ENCODE measurements around the gene SLC35F1. TPM values are rescaled to one million over a fixed set of nuclear protein-coding genes. Genes with fewer than 3 reads are reported as not detected.

SLC35F1 gene
- total RNA-seq, 1 donor from 2014 or later: 0.30 TPM

- H3K27ac ChIP-seq: no peak overlapping the region
- no peaks in the 10 kb centered on the region for H3K9me3 ChIP-seq
- H3K4me3 ChIP-seq: no peak overlapping the region
- H3K4me1 ChIP-seq: no peaks in the 10 kb centered on the region
- no peaks in the 10 kb centered on the region for H3K36me3 ChIP-seq
- DNase-seq: no peak
- no peaks in the 10 kb centered on the region for H3K27me3 ChIP-seq (ENCODE audit: low read depth)
- no peak for ATAC-seq
- intact Hi-C loops (cut with DNase I): no loop called here
- TF ChIP-seq CTCF (IDR thresholded peaks at IDR 0.05): no peak
Measured at GRCh38 chr6:118296129-118296901, 389.3 kb downstream of the SLC35F1 start.

- Histone ChIP-seq H3K9me3 (no peaks in the 10 kb centered on the region), H3K4me1 (no peaks in the 10 kb centered on the region), H3K27me3 (ENCODE audit: low read depth) (no peaks in the 10 kb centered on the region), H3K27ac (no peak overlapping the region), H3K4me3 (no peak overlapping the region), H3K36me3 (no peaks in the 10 kb centered on the region)
- DNase-seq (no peak), ATAC-seq (no peak)
- TF ChIP-seq CTCF (IDR thresholded peaks at IDR 0.05): no peak
- intact Hi-C loops (cut with DNase I): no loop called here
Measured at GRCh38 chr6:118297821-118298220, 390.8 kb downstream of the SLC35F1 start.

- Histone ChIP-seq H3K4me1 (no peaks in the 10 kb centered on the region), H3K27me3 (ENCODE audit: low read depth) (no peaks in the 10 kb centered on the region), H3K36me3 (no peaks in the 10 kb centered on the region), H3K27ac (no peak overlapping the region), H3K4me3 (no peak overlapping the region), H3K9me3 (no peaks in the 10 kb centered on the region)
- ATAC-seq: no peak
- no peak for DNase-seq
- intact Hi-C loops (cut with DNase I): no loop called here
- TF ChIP-seq CTCF (IDR thresholded peaks at IDR 0.05): no peak
Measured at GRCh38 chr6:118298476-118299427, 391.7 kb downstream of the SLC35F1 start.

GRCh38 chr6:118299457-118299856 is 392.4 kb downstream of the SLC35F1 start:
- H3K27me3 ChIP-seq (ENCODE audit: low read depth): no peaks in the 10 kb centered on the region
- no peaks in the 10 kb centered on the region for H3K4me1 ChIP-seq
- no peak for TF ChIP-seq CTCF (IDR thresholded peaks at IDR 0.05)
- no peaks in the 10 kb centered on the region for H3K36me3 ChIP-seq
- intact Hi-C loops (cut with DNase I): no loop called here
- no peak for DNase-seq
- no peak overlapping the region for H3K27ac ChIP-seq
- no peaks in the 10 kb centered on the region for H3K9me3 ChIP-seq
- ATAC-seq: no peak
- no peak overlapping the region for H3K4me3 ChIP-seq

GRCh38 chr6:118304321-118304720 is 397.3 kb downstream of the SLC35F1 start:
- Histone ChIP-seq H3K27ac (no peak overlapping the region), H3K36me3 (no peaks in the 10 kb centered on the region), H3K4me3 (no peak overlapping the region), H3K9me3 (no peaks in the 10 kb centered on the region), H3K4me1 (no peaks in the 10 kb centered on the region), H3K27me3 (ENCODE audit: low read depth) (no peaks in the 10 kb centered on the region)
- ATAC-seq: no peak
- DNase-seq: no peak
- no peak for TF ChIP-seq CTCF (IDR thresholded peaks at IDR 0.05)
- intact Hi-C loops (cut with DNase I): no loop called here

Measured in lower lobe of right lung (tissue), 2 donors.